IPS-18a (cell line): ENCODE measurements around the gene GLI3.

ENCODE experiments used
- H3K27ac ChIP-seq: one replicate; pipeline ENCODE4 v1.5.1; 2013; ENCODE audit warnings: low read length
- H3K27me3 ChIP-seq: one replicate; pipeline ENCODE4 v1.6.1; 2013; ENCODE audit warnings: mild to moderate bottlenecking, low read length; ENCODE audit not compliant: control insufficient read depth, insufficient read depth
- H3K36me3 ChIP-seq: one replicate; pipeline ENCODE4 v1.6.1; 2013; ENCODE audit warnings: low read depth, low read length; ENCODE audit not compliant: control insufficient read depth
- H3K4me1 ChIP-seq: one replicate; pipeline ENCODE4 v1.6.1; 2013; ENCODE audit warnings: low read depth, low read length; ENCODE audit not compliant: control insufficient read depth
- H3K4me3 ChIP-seq: one replicate; pipeline ENCODE4 v1.5.1; 2013; ENCODE audit warnings: low read length
- H3K9ac ChIP-seq: one replicate; pipeline ENCODE4 v1.6.1; 2013; ENCODE audit warnings: mild to moderate bottlenecking, low read length, moderate library complexity
- H3K9me3 ChIP-seq: one replicate; pipeline ENCODE4 v1.6.1; 2013; ENCODE audit warnings: low read depth, low read length; ENCODE audit not compliant: control insufficient read depth

Gene GLI3

GRCh38 chr7:41942468-41943093 lies 294.4 kb downstream of the GLI3 start:
- H3K4me3 ChIP-seq: peak overlapping the region; percentile 25
- H3K27me3 ChIP-seq: peaks cover 18% of the 10 kb centered on the region
- H3K27ac ChIP-seq: no peak overlapping the region
- no peak overlapping the region for H3K9ac ChIP-seq
- no peaks in the 10 kb centered on the region for H3K36me3 ChIP-seq
- H3K4me1 ChIP-seq: peaks cover 12% of the 10 kb centered on the region
- no peaks in the 10 kb centered on the region for H3K9me3 ChIP-seq

DNA sequence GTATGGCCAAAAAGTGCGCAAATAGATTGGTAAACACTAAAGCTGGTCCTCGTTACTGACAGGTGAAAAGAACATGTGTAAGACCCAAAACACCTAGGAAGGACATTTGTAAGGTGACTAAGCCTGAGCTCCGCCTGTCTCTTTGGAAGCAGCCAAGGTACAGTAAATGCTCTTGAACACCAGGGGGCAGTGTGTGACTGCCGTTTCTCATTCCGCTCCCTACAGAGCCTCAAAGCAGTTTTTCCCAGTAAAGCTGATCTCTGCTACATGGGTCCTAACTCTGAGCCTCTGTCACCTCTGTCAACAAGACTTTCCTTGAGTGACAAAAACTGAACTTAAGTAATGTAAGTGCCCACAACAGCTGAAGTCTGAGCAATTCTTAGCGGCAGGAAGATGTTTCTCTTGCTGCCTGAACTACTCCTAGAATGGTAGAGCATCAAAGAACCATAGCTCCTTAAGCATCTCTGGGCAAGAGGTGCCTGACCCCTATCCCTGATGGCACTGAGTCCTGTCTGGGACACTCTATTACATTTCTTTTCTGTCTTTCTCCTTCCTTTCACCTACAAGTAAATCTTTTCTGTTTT lies 296.2 kb downstream of the GLI3 start:
- Histone ChIP-seq H3K36me3 (no peaks in the 10 kb centered on the region), H3K27ac (no peak overlapping the region), H3K9ac (no peak overlapping the region), H3K9me3 (no peaks in the 10 kb centered on the region), H3K4me3 (no peak overlapping the region), H3K27me3 (peaks cover 18% of the 10 kb centered on the region), H3K4me1 (peaks cover 12% of the 10 kb centered on the region)

GRCh38 chr7:41938371-41938770 lies 298.6 kb downstream of the GLI3 start:
- peaks cover 11% of the 10 kb centered on the region for H3K4me1 ChIP-seq
- H3K27ac ChIP-seq: no peak overlapping the region
- H3K9me3 ChIP-seq: no peaks in the 10 kb centered on the region
- no peak overlapping the region for H3K4me3 ChIP-seq
- no peak overlapping the region for H3K9ac ChIP-seq
- no peaks in the 10 kb centered on the region for H3K36me3 ChIP-seq
- peaks cover 18% of the 10 kb centered on the region for H3K27me3 ChIP-seq

DNA sequence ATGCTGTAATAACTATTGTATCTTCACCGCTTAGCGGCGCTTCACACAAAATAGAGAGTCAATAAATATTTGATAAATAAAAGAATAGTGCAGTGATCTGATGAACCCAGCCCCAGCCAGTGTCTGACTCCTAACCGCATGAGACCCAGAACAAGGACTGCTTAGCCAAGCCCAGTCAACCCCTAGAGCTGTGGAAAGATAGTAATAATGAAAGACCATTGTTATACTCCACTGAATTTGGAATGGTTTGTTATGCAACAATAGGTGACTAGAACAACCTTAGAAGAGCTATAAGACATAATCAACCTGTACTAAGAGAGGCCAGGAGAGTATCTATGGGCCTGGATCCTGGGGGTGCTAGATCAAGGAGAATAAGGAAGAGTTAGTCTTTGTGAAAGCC lies 303.6 kb downstream of the GLI3 start:
- Histone ChIP-seq H3K4me3 (no peak overlapping the region), H3K27me3 (no peaks in the 10 kb centered on the region), H3K4me1 (no peaks in the 10 kb centered on the region), H3K36me3 (no peaks in the 10 kb centered on the region), H3K9me3 (no peaks in the 10 kb centered on the region), H3K9ac (no peak overlapping the region), H3K27ac (no peak overlapping the region)

DNA sequence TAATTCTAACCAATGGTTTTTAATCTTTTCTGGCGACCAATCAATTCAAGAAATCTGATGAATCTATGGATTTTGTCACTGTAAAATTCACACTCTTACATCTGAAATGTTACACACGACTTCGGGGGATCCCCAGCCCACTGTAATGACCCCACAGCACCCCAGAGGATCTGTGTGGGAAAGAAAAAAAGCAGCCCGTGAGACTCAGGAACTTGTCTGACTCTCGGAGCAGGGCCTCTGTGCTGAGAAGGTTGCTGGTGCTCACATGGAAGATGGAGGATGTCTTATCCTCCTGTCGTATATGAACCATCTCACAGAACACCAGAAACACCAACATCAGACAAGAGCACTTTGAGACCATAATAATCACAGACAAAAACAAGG lies 305.8 kb downstream of the GLI3 start:
- H3K27ac ChIP-seq: no peak overlapping the region
- H3K4me3 ChIP-seq: no peak overlapping the region
- no peaks in the 10 kb centered on the region for H3K27me3 ChIP-seq
- no peak overlapping the region for H3K9ac ChIP-seq
- H3K4me1 ChIP-seq: no peaks in the 10 kb centered on the region
- H3K9me3 ChIP-seq: no peaks in the 10 kb centered on the region
- H3K36me3 ChIP-seq: no peaks in the 10 kb centered on the region

GRCh38 chr7:41930538-41931262 lies 306.3 kb downstream of the GLI3 start:
- H3K36me3 ChIP-seq: no peaks in the 10 kb centered on the region
- H3K9ac ChIP-seq: no peak overlapping the region
- no peaks in the 10 kb centered on the region for H3K9me3 ChIP-seq
- H3K27ac ChIP-seq: no peak overlapping the region
- no peaks in the 10 kb centered on the region for H3K4me1 ChIP-seq
- H3K27me3 ChIP-seq: no peaks in the 10 kb centered on the region
- no peak overlapping the region for H3K4me3 ChIP-seq

GRCh38 chr7:41928781-41929180 lies 308.2 kb downstream of the GLI3 start:
- no peaks in the 10 kb centered on the region for H3K36me3 ChIP-seq
- no peak overlapping the region for H3K4me3 ChIP-seq
- no peaks in the 10 kb centered on the region for H3K4me1 ChIP-seq
- no peaks in the 10 kb centered on the region for H3K9me3 ChIP-seq
- H3K27me3 ChIP-seq: no peaks in the 10 kb centered on the region
- no peak overlapping the region for H3K27ac ChIP-seq
- no peak overlapping the region for H3K9ac ChIP-seq

- Histone ChIP-seq H3K9me3 (no peaks in the 10 kb centered on the region), H3K4me1 (no peaks in the 10 kb centered on the region), H3K27me3 (no peaks in the 10 kb centered on the region), H3K9ac (no peak overlapping the region), H3K36me3 (no peaks in the 10 kb centered on the region), H3K27ac (no peak overlapping the region), H3K4me3 (no peak overlapping the region)
These were observed 308.8 kb downstream of the GLI3 start for GRCh38 chr7:41928166-41928565.

- no peak overlapping the region for H3K4me3 ChIP-seq
- no peaks in the 10 kb centered on the region for H3K27me3 ChIP-seq
- H3K36me3 ChIP-seq: no peaks in the 10 kb centered on the region
- H3K9me3 ChIP-seq: no peaks in the 10 kb centered on the region
- H3K27ac ChIP-seq: no peak overlapping the region
- no peak overlapping the region for H3K9ac ChIP-seq
- H3K4me1 ChIP-seq: no peaks in the 10 kb centered on the region
These were observed 309.6 kb downstream of the GLI3 start for GRCh38 chr7:41927380-41927779.

DNA sequence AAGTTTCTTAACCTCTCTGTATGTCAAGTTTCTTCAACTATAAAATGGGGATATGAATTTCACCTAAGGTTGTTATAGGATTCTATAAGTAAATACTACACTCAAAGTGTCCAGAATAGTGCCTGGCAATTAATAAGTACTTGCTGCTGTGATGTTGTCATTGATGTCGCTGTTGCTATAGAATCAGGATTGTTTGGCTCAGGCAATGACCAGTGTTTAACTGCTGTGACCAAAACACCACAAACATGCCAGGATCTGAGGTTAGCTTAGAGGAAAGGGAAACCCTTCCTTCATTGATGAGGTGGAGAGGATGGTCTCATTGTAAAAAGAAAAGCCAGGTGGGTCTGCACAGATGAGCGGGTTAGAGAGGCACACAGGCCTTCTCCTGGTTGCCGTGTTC lies 311.1 kb downstream of the GLI3 start:
- H3K9ac ChIP-seq: no peak overlapping the region
- H3K36me3 ChIP-seq: no peaks in the 10 kb centered on the region
- no peak overlapping the region for H3K27ac ChIP-seq
- no peaks in the 10 kb centered on the region for H3K9me3 ChIP-seq
- H3K27me3 ChIP-seq: no peaks in the 10 kb centered on the region
- no peak overlapping the region for H3K4me3 ChIP-seq
- no peaks in the 10 kb centered on the region for H3K4me1 ChIP-seq

GRCh38 chr7:41924796-41925195 lies 312.2 kb downstream of the GLI3 start:
- no peak overlapping the region for H3K27ac ChIP-seq
- no peaks in the 10 kb centered on the region for H3K4me1 ChIP-seq
- no peaks in the 10 kb centered on the region for H3K9me3 ChIP-seq
- H3K27me3 ChIP-seq: no peaks in the 10 kb centered on the region
- no peaks in the 10 kb centered on the region for H3K36me3 ChIP-seq
- H3K4me3 ChIP-seq: no peak overlapping the region
- no peak overlapping the region for H3K9ac ChIP-seq

- H3K9ac ChIP-seq: no peak overlapping the region
- H3K9me3 ChIP-seq: no peaks in the 10 kb centered on the region
These were observed 314.6 kb downstream of the GLI3 start for GRCh38 chr7:41922373-41922772.

More at GRCh38 chr7:41922373-41922772, 314.6 kb downstream of the GLI3 start:
- no peaks in the 10 kb centered on the region for H3K27me3 ChIP-seq
- H3K4me1 ChIP-seq: no peaks in the 10 kb centered on the region
- no peak overlapping the region for H3K27ac ChIP-seq
- no peaks in the 10 kb centered on the region for H3K36me3 ChIP-seq
- no peak overlapping the region for H3K4me3 ChIP-seq
